SU-DHL-6 (cell line): ENCODE results near the gene COL21A1.

Experiments used
- H2AFZ ChIP-seq: fragments of 200-600 bp; sonication (generic); 2 replicates; pipeline ENCODE4 v1.6.1; 2014; ENCODE audit warnings: low read depth, mild to moderate bottlenecking, moderate library complexity, mixed read lengths, antibody characterized with exemption, low read length; ENCODE audit not compliant: severe bottlenecking
- H3F3A ChIP-seq: fragments of 200-600 bp; shearing (Covaris generic); 2 replicates; pipeline ENCODE4 v1.6.0; 2016; ENCODE audit warnings: antibody characterized with exemption, mild to moderate bottlenecking; ENCODE audit not compliant: insufficient read depth
- H3K27ac ChIP-seq: fragments of 200-600 bp; sonication (generic); 2 replicates; pipeline ENCODE4 v1.5.1; 2016; ENCODE audit warnings: low read depth, mild to moderate bottlenecking, low read length, moderate library complexity, mixed read lengths
- H3K27me3 ChIP-seq: fragments of 200-600 bp; sonication (generic), shearing (Covaris generic); 2 replicates; pipeline ENCODE4 v1.6.0; 2014; ENCODE audit warnings: mild to moderate bottlenecking, low read length
- H3K36me3 ChIP-seq: fragments of 200-600 bp; sonication (generic); 2 replicates; pipeline ENCODE4 v1.6.1; 2014; ENCODE audit warnings: mild to moderate bottlenecking, low read length, mixed read lengths
- H3K4me2 ChIP-seq: fragments of 300-600, 200-600 bp; shearing (Covaris generic), sonication (generic); 2 replicates; pipeline ENCODE4 v1.6.0; 2014; ENCODE audit warnings: low read length, low read depth, mild to moderate bottlenecking; ENCODE audit not compliant: poor library complexity, severe bottlenecking
- H3K4me3 ChIP-seq: fragments of 200-600 bp; sonication (generic); 2 replicates; pipeline ENCODE4 v1.5.1; 2014; ENCODE audit warnings: antibody characterized with exemption, low read length, mild to moderate bottlenecking, mixed read lengths; ENCODE audit not compliant: insufficient read depth, poor library complexity, severe bottlenecking
- H3K79me2 ChIP-seq: fragments of 200-600 bp; sonication (generic); 2 replicates; pipeline ENCODE4 v1.6.1; 2014; ENCODE audit warnings: mild to moderate bottlenecking, low read length, moderate library complexity; ENCODE audit not compliant: insufficient read depth
- H3K9ac ChIP-seq: fragments of 200-600 bp; sonication (generic); 2 replicates; pipeline ENCODE4 v1.7.0; 2014; ENCODE audit warnings: mild to moderate bottlenecking, low read length
- H3K9me2 ChIP-seq: fragments of 200-600 bp; sonication (generic); replicated peaks from 2 replicates; pipeline ENCODE4 v1.6.1; 2014; ENCODE audit warnings: low read length; ENCODE audit not compliant: insufficient read depth
- H3K9me3 ChIP-seq: fragments of 200-600 bp; sonication (generic); 2 replicates; pipeline ENCODE4 v1.6.1; 2014; ENCODE audit warnings: low read length, mixed read lengths; ENCODE audit not compliant: insufficient read depth
- H4K20me1 ChIP-seq: fragments of 200-600 bp; sonication (generic); 2 replicates; pipeline ENCODE4 v1.6.1; 2014; ENCODE audit warnings: low read depth, mild to moderate bottlenecking, antibody characterized with exemption, low read length, moderate library complexity, mixed read lengths
- CTCF ChIP-seq: fragments of 200-600 bp; sonication (generic); IDR thresholded peaks from one replicate; pipeline ENCODE4 v1.5.1; 2017; ENCODE audit warnings: antibody characterized with exemption, mild to moderate bottlenecking, low read length, moderate library complexity; ENCODE audit not compliant: insufficient read depth, poor library complexity, severe bottlenecking
- EZH2phosphoT487 ChIP-seq: fragments of 200-600 bp; sonication (generic), shearing (Covaris generic); conservative IDR thresholded peaks from 2 replicates; pipeline ENCODE4 v1.6.1; 2018; ENCODE audit warnings: mild to moderate bottlenecking, antibody characterized with exemption, low read length, moderate library complexity, mixed read lengths

COL21A1 gene

DNA sequence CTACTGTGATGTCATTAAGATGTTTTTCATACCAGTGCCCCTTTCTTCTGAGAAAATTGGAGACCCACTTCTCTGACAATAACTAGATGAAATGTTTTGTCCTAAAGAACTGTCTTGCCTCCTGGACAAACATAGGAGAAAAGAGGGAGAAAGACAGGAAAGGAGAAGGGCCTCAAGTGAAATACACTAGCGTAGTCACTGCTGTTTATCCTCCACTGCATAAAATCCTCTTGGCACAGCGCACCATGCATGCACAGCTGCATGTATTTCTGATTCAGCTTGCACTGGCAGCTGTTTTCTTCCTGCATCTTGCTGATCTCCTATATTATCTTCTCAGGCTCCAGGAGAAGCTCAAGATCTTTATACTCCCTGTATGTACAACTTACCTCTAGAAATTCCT, 214.0 kb downstream of the COL21A1 start:
- Histone ChIP-seq H3K36me3 (no peaks in the 10 kb centered on the region), H4K20me1 (no peaks in the 10 kb centered on the region; the same call in 1 of the 2 replicates), H3K27me3 (no peaks in the 10 kb centered on the region), H3K4me3 (no peak overlapping the region), H3K9ac (no peak overlapping the region), H3F3A (no peaks in the 10 kb centered on the region), H3K79me2 (no peaks in the 10 kb centered on the region), H2AFZ (no peak overlapping the region), H3K4me2 (no peak overlapping the region), H3K9me3 (no peaks in the 10 kb centered on the region), H3K27ac (no peak overlapping the region), H3K9me2 (no peaks in the 10 kb centered on the region)
- TF ChIP-seq CTCF (no peak), EZH2phosphoT487 (no peak)

GRCh38 chr6:56032715-56033260, 214.6 kb downstream of the COL21A1 start:
- Histone ChIP-seq H3K9me2 (no peaks in the 10 kb centered on the region), H3K9ac (no peak overlapping the region), H3K4me2 (no peak overlapping the region), H4K20me1 (no peaks in the 10 kb centered on the region; the same call in 1 of the 2 replicates), H3K36me3 (no peaks in the 10 kb centered on the region), H3K79me2 (no peaks in the 10 kb centered on the region), H3K4me3 (no peak overlapping the region), H3K9me3 (no peaks in the 10 kb centered on the region), H3K27ac (no peak overlapping the region), H3F3A (no peaks in the 10 kb centered on the region), H2AFZ (no peak overlapping the region), H3K27me3 (no peaks in the 10 kb centered on the region)
- TF ChIP-seq EZH2phosphoT487 (no peak), CTCF (no peak)

DNA sequence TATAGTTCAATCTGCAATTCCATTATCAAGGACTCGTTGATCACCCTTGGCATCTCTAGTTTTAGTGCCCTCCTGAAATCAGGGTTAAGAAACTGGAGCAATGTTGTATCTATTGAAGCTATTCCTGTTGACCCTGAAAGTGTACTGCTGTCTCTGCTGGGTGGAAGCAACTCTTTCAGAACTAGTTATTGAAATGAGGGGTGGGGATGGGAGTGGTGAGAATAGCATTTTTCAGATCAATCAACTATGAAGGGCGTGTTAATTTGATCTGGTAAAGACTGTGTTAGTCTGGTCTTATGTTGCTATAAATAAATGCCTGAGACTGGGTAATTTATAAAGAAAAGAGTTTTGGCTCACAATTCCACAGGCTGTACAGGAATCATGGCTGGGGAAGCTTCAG, 219.5 kb downstream of the COL21A1 start:
- no peak for TF ChIP-seq EZH2phosphoT487
- TF ChIP-seq CTCF: no peak
- Histone ChIP-seq H3K36me3 (no peaks in the 10 kb centered on the region), H2AFZ (no peak overlapping the region), H3K9me3 (no peaks in the 10 kb centered on the region), H3F3A (no peaks in the 10 kb centered on the region), H3K9me2 (no peaks in the 10 kb centered on the region), H3K27me3 (no peaks in the 10 kb centered on the region), H3K79me2 (no peaks in the 10 kb centered on the region), H3K27ac (no peak overlapping the region), H3K4me2 (no peak overlapping the region), H3K4me3 (no peak overlapping the region), H3K9ac (no peak overlapping the region), H4K20me1 (no peaks in the 10 kb centered on the region; the same call in 1 of the 2 replicates)
